Upper lobe of left lung (tissue), 4 donors: ENCODE measurements around the gene PODXL2.

ENCODE experiments used
- EP300 ChIP-seq, 4 donors: sonication (generic); formaldehyde crosslinking; IDR thresholded peaks; one replicate each; pipeline ENCODE4 v1.5.1; 2017; ENCODE audit warnings: antibody characterized with exemption in 4 of 4, control low read depth in 2 of 4
- POLR2AphosphoS5 ChIP-seq, 2 donors: sonication (generic); formaldehyde crosslinking; IDR thresholded peaks; one replicate each; pipeline ENCODE4 v1.5.1; 2017; ENCODE audit warnings: antibody characterized with exemption in 2 of 2
- TF ChIP-seq, protein P1 (sequence below), 6 experiments: fragments of 450-650 bp in 4 of 6; fragments of 200-600 bp in 2 of 6; sonication (generic) in 2 of 6; IDR thresholded peaks; one replicate each; pipeline ENCODE4 v1.5.1; 2016 to 2019; ENCODE audit warnings: antibody characterized with exemption in 6 of 6

DNA sequence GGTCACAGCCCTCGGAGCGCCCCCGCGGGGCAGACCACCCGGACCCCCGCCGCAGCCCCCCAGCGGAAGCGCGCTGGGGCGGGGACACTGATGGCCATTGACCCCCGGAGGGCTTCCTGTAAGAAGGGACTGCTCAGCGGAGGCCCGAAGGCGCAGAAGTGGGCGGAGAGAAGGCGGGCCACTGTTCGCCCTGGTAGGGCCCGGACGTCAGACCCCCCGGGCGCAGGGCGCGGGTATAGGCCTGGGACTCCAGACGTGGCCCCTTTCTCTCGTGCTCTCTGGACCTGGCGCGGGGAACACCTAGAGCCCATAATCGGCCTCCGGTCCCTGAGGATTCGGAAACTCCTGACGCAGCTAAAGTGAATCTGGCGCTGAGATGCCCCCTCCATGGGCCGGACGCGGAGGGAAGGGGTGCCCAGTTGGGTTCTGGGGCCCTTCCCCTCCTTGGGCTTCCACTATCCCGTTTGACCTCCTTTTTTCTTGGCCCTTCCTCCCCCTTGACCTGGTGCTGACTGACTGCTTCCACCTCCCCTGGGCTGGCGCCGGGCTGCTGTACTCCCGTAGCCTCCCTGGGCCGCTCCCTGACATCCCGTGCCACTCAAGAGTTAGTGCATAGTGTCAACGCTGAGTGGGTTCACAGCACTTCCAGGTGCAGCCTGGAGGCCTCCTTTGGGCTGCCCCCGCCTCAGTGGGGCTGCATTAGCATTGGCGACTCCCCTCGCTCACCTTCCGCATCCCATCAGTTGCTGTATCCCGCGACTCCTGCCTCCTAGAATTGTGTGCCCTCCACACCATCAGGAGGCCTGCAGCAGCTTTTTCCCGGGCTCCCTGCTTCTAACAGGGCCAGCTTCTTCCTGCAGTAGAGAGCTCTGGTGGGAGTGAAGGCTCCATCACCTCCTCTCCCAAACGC, 44.5 kb downstream of the PODXL2 start:
- TF ChIP-seq, protein P1, sequence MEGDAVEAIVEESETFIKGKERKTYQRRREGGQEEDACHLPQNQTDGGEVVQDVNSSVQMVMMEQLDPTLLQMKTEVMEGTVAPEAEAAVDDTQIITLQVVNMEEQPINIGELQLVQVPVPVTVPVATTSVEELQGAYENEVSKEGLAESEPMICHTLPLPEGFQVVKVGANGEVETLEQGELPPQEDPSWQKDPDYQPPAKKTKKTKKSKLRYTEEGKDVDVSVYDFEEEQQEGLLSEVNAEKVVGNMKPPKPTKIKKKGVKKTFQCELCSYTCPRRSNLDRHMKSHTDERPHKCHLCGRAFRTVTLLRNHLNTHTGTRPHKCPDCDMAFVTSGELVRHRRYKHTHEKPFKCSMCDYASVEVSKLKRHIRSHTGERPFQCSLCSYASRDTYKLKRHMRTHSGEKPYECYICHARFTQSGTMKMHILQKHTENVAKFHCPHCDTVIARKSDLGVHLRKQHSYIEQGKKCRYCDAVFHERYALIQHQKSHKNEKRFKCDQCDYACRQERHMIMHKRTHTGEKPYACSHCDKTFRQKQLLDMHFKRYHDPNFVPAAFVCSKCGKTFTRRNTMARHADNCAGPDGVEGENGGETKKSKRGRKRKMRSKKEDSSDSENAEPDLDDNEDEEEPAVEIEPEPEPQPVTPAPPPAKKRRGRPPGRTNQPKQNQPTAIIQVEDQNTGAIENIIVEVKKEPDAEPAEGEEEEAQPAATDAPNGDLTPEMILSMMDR (IDR thresholded peaks at IDR 0.05) = no peak
- no peak for TF ChIP-seq POLR2AphosphoS5 (IDR thresholded peaks at IDR 0.05)
- TF ChIP-seq EP300 (IDR thresholded peaks at IDR 0.05) = no peak
